ENCODE results near the gene NOS1. TPM values are rescaled to one million over a fixed set of nuclear protein-coding genes. Genes with fewer than 3 reads are reported as not detected.

The NOS1 gene
- total and polyA plus RNA-seq, 10 donors = 0.03 to 0.22 (median 0.04) TPM; not detected in 6

DNA sequence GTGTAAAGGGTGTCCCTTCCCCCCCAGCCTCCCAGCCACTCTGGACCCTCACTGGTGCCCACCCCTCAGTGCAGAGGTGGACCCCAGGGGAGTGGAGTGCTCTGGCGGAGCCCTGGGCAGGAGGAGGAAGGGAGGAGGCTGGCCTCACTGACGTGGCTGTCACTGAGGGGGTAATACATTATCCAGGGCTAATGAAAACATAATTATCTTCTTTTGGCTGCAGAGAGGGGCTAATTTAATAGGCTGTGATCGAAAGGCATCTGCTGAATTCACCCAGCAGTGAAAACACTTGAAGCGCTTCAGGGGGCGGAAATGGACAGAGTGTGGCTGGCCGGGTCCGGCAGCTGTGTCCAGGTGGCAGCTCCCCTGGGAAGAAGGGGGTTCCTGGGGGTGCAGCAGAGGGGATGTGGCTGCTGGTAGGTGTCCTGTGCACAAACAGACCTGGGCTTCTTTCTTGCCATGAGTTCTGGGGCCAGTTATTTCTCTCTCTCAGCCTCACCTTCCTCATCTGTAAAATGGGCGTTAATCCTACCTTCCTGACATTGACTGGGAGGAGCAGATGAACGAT is 3.7 kb upstream of the NOS1 start:
- Histone ChIP-seq H3K36me3 (no peaks in the 10 kb centered on the region), H3K27me3 (replicated peaks in 1 of 7) (peaks cover 0 to 71% (median 29%) of the 10 kb centered on the region in 7 donors), H3K4me3 (no peak overlapping the region), H3K9me3 (no peaks in the 10 kb centered on the region), H3K27ac (no peak overlapping the region), H3K4me1 (no peaks in the 10 kb centered on the region)
- peak; percentile 51 for DNase-seq
- 47 to 63% (median 59%) methylated on average over 8 to 9 of the region's 9 CpGs for WGBS, 5 donors
- intact Hi-C loops (cut with DNase I; ENCODE audit: low total_unique reads) = no loop called here
- TF ChIP-seq POLR2AphosphoS5 (IDR thresholded peaks at IDR 0.05) = no peak

DNA sequence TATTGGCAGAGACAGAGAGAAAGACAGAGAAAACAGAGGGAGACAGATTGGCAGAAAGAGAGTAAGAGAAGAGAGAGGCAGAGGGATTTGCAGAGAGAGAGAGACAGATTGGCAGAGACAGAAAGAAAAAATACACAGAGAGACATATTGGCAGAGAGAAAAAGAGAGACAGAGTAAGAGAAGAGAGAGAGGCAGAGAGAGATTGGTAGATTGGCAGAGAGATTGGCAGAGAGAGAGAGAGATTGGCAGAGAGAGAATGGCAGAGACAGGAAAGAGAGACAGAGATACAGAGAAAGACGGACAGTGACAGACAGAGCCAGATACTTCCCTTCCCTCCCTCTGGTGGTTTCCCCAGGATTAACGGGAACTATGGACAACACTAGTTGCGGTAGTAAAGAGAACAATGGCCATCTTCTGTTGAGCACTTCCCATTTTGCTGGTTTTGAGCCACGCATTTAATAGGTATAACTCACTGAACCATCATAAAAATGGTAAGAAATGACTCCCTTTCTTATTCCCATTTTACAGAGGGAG is 2.6 kb upstream of the NOS1 start:
- intact Hi-C loops (cut with DNase I; ENCODE audit: low total_unique reads) = no loop called here
- Histone ChIP-seq H3K27ac (no peak overlapping the region), H3K36me3 (no peaks in the 10 kb centered on the region), H3K27me3 (replicated peaks in 1 of 7) (peaks cover 0 to 82% (median 39%) of the 10 kb centered on the region in 7 donors), H3K4me3 (no peak overlapping the region), H3K4me1 (no peaks in the 10 kb centered on the region), H3K9me3 (no peaks in the 10 kb centered on the region)
- DNase-seq = no peak
- 4 to 10% (median 8%) methylated on average over 4 of the region's 4 CpGs for WGBS, 5 donors
- TF ChIP-seq POLR2A (IDR thresholded peaks at IDR 0.05) (no peak), POLR2AphosphoS5 (IDR thresholded peaks at IDR 0.05) (no peak), CTCF (IDR thresholded peaks at IDR 0.05 in 8 of 11, conservative IDR thresholded peaks at IDR 0.05 in 3 of 11) (no peak)

DNA sequence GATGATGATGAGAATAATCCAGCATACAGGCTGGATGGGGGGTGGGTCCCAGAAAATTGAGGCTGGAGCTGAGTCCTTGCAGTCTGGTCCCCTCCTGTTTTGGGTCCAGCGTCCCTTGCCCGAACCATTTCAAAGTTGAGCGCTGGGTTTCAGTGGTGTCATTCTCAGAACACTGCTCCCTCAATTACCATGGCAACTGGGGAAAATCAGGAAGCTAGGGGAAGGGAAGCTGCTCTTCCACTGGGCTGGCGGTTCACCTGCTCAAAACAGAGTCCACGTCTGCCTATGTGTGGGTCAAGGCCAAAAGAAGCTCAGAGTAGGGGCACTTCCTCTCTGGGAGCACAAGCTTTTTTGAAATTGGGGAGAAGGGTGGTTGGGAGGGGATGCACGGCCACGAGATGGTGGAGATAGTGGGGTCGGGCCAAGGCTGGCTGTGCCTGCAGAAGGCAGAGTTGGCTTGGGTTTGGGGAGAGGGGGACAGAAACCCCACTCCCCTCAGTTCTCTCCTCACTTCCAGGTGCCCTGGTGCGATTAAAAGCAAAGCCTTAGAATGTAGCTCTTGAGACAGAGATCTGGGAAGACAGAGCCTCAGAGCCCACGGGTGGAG is 1.7 kb upstream of the NOS1 start:
- Histone ChIP-seq H3K4me3 (no peak overlapping the region), H3K27me3 (replicated peaks in 1 of 7) (peaks cover 0 to 91% (median 47%) of the 10 kb centered on the region in 7 donors), H3K27ac (no peak overlapping the region), H3K4me1 (no peaks in the 10 kb centered on the region), H3K36me3 (no peaks in the 10 kb centered on the region), H3K9me3 (no peaks in the 10 kb centered on the region)
- TF ChIP-seq POLR2A (IDR thresholded peaks at IDR 0.05) (no peak), CTCF (IDR thresholded peaks at IDR 0.05 in 8 of 11, conservative IDR thresholded peaks at IDR 0.05 in 3 of 11) (no peak), POLR2AphosphoS5 (IDR thresholded peaks at IDR 0.05) (no peak)
- intact Hi-C loops (cut with DNase I; ENCODE audit: low total_unique reads) = no loop called here
- 34 to 46% (median 39%) methylated on average over 9 to 10 of the region's 10 CpGs for WGBS, 5 donors
- peak; percentile 17 for DNase-seq

GRCh38 chr12:117362391-117362790 is 965 bp upstream of the NOS1 start:
- no peaks in the 10 kb centered on the region for H3K4me1 ChIP-seq
- no peak overlapping the region for H3K4me3 ChIP-seq
- H3K27me3 ChIP-seq (replicated peaks in 1 of 7) = peaks cover 0 to 94% (median 47%) of the 10 kb centered on the region in 7 donors
- WGBS, 5 donors = 73 to 82% (median 74%) methylated on average over 12 of the region's 12 CpGs
- H3K27ac ChIP-seq = no peak overlapping the region
- H3K9me3 ChIP-seq = no peaks in the 10 kb centered on the region
- H3K36me3 ChIP-seq = no peaks in the 10 kb centered on the region
- no peak for TF ChIP-seq CTCF (IDR thresholded peaks at IDR 0.05 in 8 of 11, conservative IDR thresholded peaks at IDR 0.05 in 3 of 11)
- TF ChIP-seq POLR2A (IDR thresholded peaks at IDR 0.05) = no peak
- no peak for TF ChIP-seq POLR2AphosphoS5 (IDR thresholded peaks at IDR 0.05)
- DNase-seq = no peak
- intact Hi-C loops (cut with DNase I; ENCODE audit: low total_unique reads) = no loop called here
